ENCODE results near the gene MSANTD1. TPM values are rescaled to one million over a fixed set of nuclear protein-coding genes. Genes with fewer than 3 reads are reported as not detected.

The MSANTD1 gene
- total and polyA plus RNA-seq, 10 of the 15 experiments (the other 5 are each of a cell fraction or from before 2014, with no cell fraction given), result 0.07 to 0.87 (median 0.22) TPM; not detected in 2

GRCh38 chr4:3240936-3241522, 7.9 kb upstream of the MSANTD1 start:
- Histone ChIP-seq H3K36me3 (ENCODE audit: control insufficient read depth in 2 of 2, insufficient read depth in 2 of 2, low read length in 1 of 2) (peaks cover 3 to 28% of the 10 kb centered on the region in 2 experiments), H4K20me1 (ENCODE audit: control insufficient read depth, insufficient read depth) (no peaks in the 10 kb centered on the region), H3K9ac (ENCODE audit: control insufficient read depth, insufficient read depth, low read length) (no peak overlapping the region), H3K9me3 (replicated peaks; ENCODE audit: control insufficient read depth, insufficient read depth, low read length) (no peaks in the 10 kb centered on the region), H2AFZ (ENCODE audit: control insufficient read depth, low read depth, low read length) (no peak overlapping the region), H3K4me3 (no peak overlapping the region), H3K27me3 (replicated peaks in 1 of 2; ENCODE audit: control insufficient read depth in 2 of 2, insufficient read depth in 2 of 2, low read length in 1 of 2) (no peaks in the 10 kb centered on the region), H3K27ac (ENCODE audit: control insufficient read depth, insufficient read depth) (no peak overlapping the region), H3K79me2 (ENCODE audit: control insufficient read depth, insufficient read depth, low read length) (no peaks in the 10 kb centered on the region), H3K4me2 (ENCODE audit: control insufficient read depth, insufficient read depth) (no peak overlapping the region), H3K4me1 (ENCODE audit: control insufficient read depth, insufficient read depth, low read length) (no peaks in the 10 kb centered on the region)
- intact Hi-C loops (cut with micrococcal nuclease; ENCODE audit: unreplicated experiment), result no loop called here
- FAIRE-seq, result no peak
- in situ Hi-C loops (cut with MboI), result no loop called here
- no TSS peak for BruUV-seq (replicated peaks)
- 88% methylated on average over 13 of the region's 13 CpGs for WGBS (ENCODE audit: insufficient coverage, insufficient replicate concordance, low lambda C conversion rate, missing lambda C conversion rate)
- no peak for ATAC-seq
- no peak for DNase-seq (ENCODE audit: low read depth, low spot score)
- TF ChIP-seq ZNF274 (IDR thresholded peaks at IDR 0.05; ENCODE audit: insufficient read depth, insufficient read length) (no peak), POLR2A (IDR thresholded peaks at IDR 0.05; ENCODE audit: low read depth, low read length) (0 out of 2 replicates have a peak, but pooled peaks have one; percentile 28)
- ChIA-PET SMC1A (ENCODE audit: uncharacterized antibody, unreplicated experiment) (no interaction called here), CTCF (no interaction called here), POLR2A (no interaction called here), RAD21 (ENCODE audit: unreplicated experiment) (no interaction called here)

DNA sequence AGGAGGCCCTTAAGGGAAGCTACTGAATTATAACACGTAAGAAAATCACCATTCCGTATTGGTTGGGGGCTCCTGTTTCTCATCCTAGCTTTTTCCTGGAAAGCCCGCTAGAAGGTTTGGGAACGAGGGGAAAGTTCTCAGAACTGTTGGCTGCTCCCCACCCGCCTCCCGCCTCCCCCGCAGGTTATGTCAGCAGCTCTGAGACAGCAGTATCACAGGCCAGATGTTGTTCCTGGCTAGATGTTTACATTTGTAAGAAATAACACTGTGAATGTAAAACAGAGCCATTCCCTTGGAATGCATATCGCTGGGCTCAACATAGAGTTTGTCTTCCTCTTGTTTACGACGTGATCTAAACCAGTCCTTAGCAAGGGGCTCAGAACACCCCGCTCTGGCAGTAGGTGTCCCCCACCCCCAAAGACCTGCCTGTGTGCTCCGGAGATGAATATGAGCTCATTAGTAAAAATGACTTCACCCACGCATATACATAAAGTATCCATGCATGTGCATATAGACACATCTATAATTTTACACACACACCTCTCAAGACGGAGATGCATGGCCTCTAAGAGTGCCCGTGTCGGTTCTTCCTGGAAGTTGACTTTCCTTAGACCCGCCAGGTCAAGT, 6.9 kb upstream of the MSANTD1 start:
- POLR2A ChIA-PET, result no interaction called here
- 96% methylated on average over 17 of the region's 17 CpGs for WGBS (ENCODE audit: insufficient coverage, insufficient replicate concordance, low lambda C conversion rate, missing lambda C conversion rate)
- ATAC-seq, result no peak

More for the DNA sequence above, 6.9 kb upstream of the MSANTD1 start:
- BruUV-seq (replicated peaks), result no TSS peak
- Histone ChIP-seq H3K27me3 (replicated peaks in 1 of 2; ENCODE audit: control insufficient read depth in 2 of 2, insufficient read depth in 2 of 2, low read length in 1 of 2) (no peaks in the 10 kb centered on the region), H3K27ac (ENCODE audit: control insufficient read depth, insufficient read depth) (no peak overlapping the region), H3K4me2 (ENCODE audit: control insufficient read depth, insufficient read depth) (no peak overlapping the region), H2AFZ (ENCODE audit: control insufficient read depth, low read depth, low read length) (no peak overlapping the region), H3K9me3 (replicated peaks; ENCODE audit: control insufficient read depth, insufficient read depth, low read length) (no peaks in the 10 kb centered on the region), H3K4me3 (no peak overlapping the region), H3K36me3 (ENCODE audit: control insufficient read depth in 2 of 2, insufficient read depth in 2 of 2, low read length in 1 of 2) (peaks cover 3 to 23% of the 10 kb centered on the region in 2 experiments; a peak in 3 of 4 replicates), H3K79me2 (ENCODE audit: control insufficient read depth, insufficient read depth, low read length) (no peaks in the 10 kb centered on the region), H3K9ac (ENCODE audit: control insufficient read depth, insufficient read depth, low read length) (no peak overlapping the region), H3K4me1 (ENCODE audit: control insufficient read depth, insufficient read depth, low read length) (no peaks in the 10 kb centered on the region), H4K20me1 (ENCODE audit: control insufficient read depth, insufficient read depth) (no peaks in the 10 kb centered on the region)
- DNase-seq (ENCODE audit: low read depth, low spot score) (no peak), FAIRE-seq (no peak)
- TF ChIP-seq POLR2A (IDR thresholded peaks at IDR 0.05; ENCODE audit: low read depth, low read length), result 0 out of 2 replicates have a peak, but pooled peaks have one; percentile 5
- no peak for TF ChIP-seq NRF1 (conservative IDR thresholded peaks at IDR 0.05; ENCODE audit: low read depth, low read length)
- SMC1A ChIA-PET (ENCODE audit: uncharacterized antibody, unreplicated experiment), result no interaction called here
- RAD21 ChIA-PET (ENCODE audit: unreplicated experiment), result no interaction called here
- intact Hi-C loops (cut with micrococcal nuclease; ENCODE audit: unreplicated experiment) (no loop called here), in situ Hi-C loops (cut with MboI) (no loop called here)
- CTCF ChIA-PET, result no interaction called here
